HEK293 (cell line): ENCODE results near the gene ARHGAP24.

Experiments used
- CTCF ChIA-PET: fragments of 350-600 bp; formaldehyde crosslinking; extraction: SDS; loops from one replicate; lab custom pipeline; 2021; ENCODE audit warnings: antibody characterized with exemption; lab: Yijun Ruan, JAX
- POLR2A ChIA-PET: fragments of 300-600 bp; formaldehyde crosslinking; extraction: SDS; loops from one replicate; lab custom pipeline; 2020; ENCODE audit warnings: antibody characterized with exemption, inconsistent platforms; lab: Yijun Ruan, JAX
- H3K27ac ChIP-seq: fragments of 200-500 bp; sonication (Bioruptor generic); 2 replicates; pipeline ENCODE4 v1.5.1; 2014; ENCODE audit warnings: low read depth, low read length, control low read depth, inconsistent platforms; ENCODE audit errors: extremely low read depth
- H3K36me3 ChIP-seq, 2 experiments: fragments of 200-500 bp in 1 of 2; sonication (Bioruptor generic) in 1 of 2; 1 replicate in 1 of 2; 2 replicates in 1 of 2; pipeline ENCODE4 v1.5.1; 2014 to 2017; ENCODE audit warnings: inconsistent platforms in 2 of 2, low read length in 2 of 2; ENCODE audit not compliant: control insufficient read depth in 2 of 2, insufficient read depth in 1 of 2
- H3K4me1 ChIP-seq: fragments of 200-500 bp; sonication (Bioruptor generic); 2 replicates; pipeline ENCODE4 v1.5.1; 2014; ENCODE audit warnings: mild to moderate bottlenecking, low read length, inconsistent platforms; ENCODE audit not compliant: control insufficient read depth, insufficient read depth
- H3K4me3 ChIP-seq: 2 replicates; pipeline ENCODE4 v1.5.1; 2011; ENCODE audit warnings: low read depth, mild to moderate bottlenecking, control low read depth, low read length, moderate library complexity
- H3K9me3 ChIP-seq: fragments of 200-500 bp; sonication (Bioruptor generic); 2 replicates; pipeline ENCODE4 v1.5.1; 2014; ENCODE audit warnings: low read depth, low read length, inconsistent platforms; ENCODE audit not compliant: control insufficient read depth, insufficient read depth
- EGR2 ChIP-seq: fragments of 450-650 bp; formaldehyde crosslinking; IDR thresholded peaks from 2 replicates; pipeline ENCODE4 v1.5.1; 2016; ENCODE audit warnings: low read depth, missing biosample characterization, missing genetic modification characterization
- KLF8 ChIP-seq: fragments of 450-650 bp; formaldehyde crosslinking; IDR thresholded peaks from 2 replicates; pipeline ENCODE4 v1.5.1; 2016; ENCODE audit warnings: missing biosample characterization, missing genetic modification characterization
- MZF1 ChIP-seq: fragments of 450-650 bp; formaldehyde crosslinking; IDR thresholded peaks from 2 replicates; pipeline ENCODE4 v1.5.1; 2017; ENCODE audit warnings: missing biosample characterization, missing genetic modification characterization, borderline replicate concordance
- PATZ1 ChIP-seq: fragments of 450-650 bp; formaldehyde crosslinking; IDR thresholded peaks from 2 replicates; pipeline ENCODE4 v1.5.1; 2016; ENCODE audit warnings: missing biosample characterization, missing genetic modification characterization
- RBAK ChIP-seq: fragments of 450-650 bp; formaldehyde crosslinking; IDR thresholded peaks from 2 replicates; pipeline ENCODE4 v1.5.1; 2016; ENCODE audit warnings: missing biosample characterization, missing genetic modification characterization
- SP7 ChIP-seq: fragments of 450-650 bp; formaldehyde crosslinking; IDR thresholded peaks from 2 replicates; pipeline ENCODE4 v1.5.1; 2016; ENCODE audit warnings: missing biosample characterization, missing genetic modification characterization
- ZBTB17 ChIP-seq: fragments of 450-650 bp; formaldehyde crosslinking; IDR thresholded peaks from 2 replicates; pipeline ENCODE4 v1.5.1; 2016; ENCODE audit warnings: missing biosample characterization, missing genetic modification characterization
- ZBTB48 ChIP-seq: fragments of 450-650 bp; formaldehyde crosslinking; IDR thresholded peaks from 2 replicates; pipeline ENCODE4 v1.5.1; 2016; ENCODE audit warnings: missing biosample characterization, missing genetic modification characterization
- ZFP41 ChIP-seq: fragments of 450-650 bp; formaldehyde crosslinking; IDR thresholded peaks from 2 replicates; pipeline ENCODE4 v1.5.1; 2016; ENCODE audit warnings: missing biosample characterization, missing genetic modification characterization, borderline replicate concordance
- ZNF132 ChIP-seq: fragments of 450-650 bp; formaldehyde crosslinking; IDR thresholded peaks from 2 replicates; pipeline ENCODE4 v1.5.1; 2017; ENCODE audit warnings: missing biosample characterization, missing genetic modification characterization, borderline replicate concordance
- ZNF2 ChIP-seq: fragments of 450-650 bp; formaldehyde crosslinking; IDR thresholded peaks from 2 replicates; pipeline ENCODE4 v1.5.1; 2016; ENCODE audit warnings: missing biosample characterization, missing genetic modification characterization
- ZNF221 ChIP-seq: fragments of 450-650 bp; formaldehyde crosslinking; IDR thresholded peaks from 2 replicates; pipeline ENCODE4 v1.5.1; 2017; ENCODE audit warnings: missing biosample characterization, missing genetic modification characterization, borderline replicate concordance
- ZNF366 ChIP-seq: fragments of 450-650 bp; formaldehyde crosslinking; conservative IDR thresholded peaks from 2 replicates; pipeline ENCODE4 v1.5.1; 2016; ENCODE audit warnings: missing biosample characterization, missing genetic modification characterization
- ZNF513 ChIP-seq: fragments of 450-650 bp; IDR thresholded peaks from 2 replicates; pipeline ENCODE4 v1.5.1; 2018; ENCODE audit warnings: missing biosample characterization, missing genetic modification characterization
- ZNF530 ChIP-seq: fragments of 450-650 bp; formaldehyde crosslinking; IDR thresholded peaks from 2 replicates; pipeline ENCODE4 v1.5.1; 2016; ENCODE audit warnings: low read depth, missing biosample characterization, missing genetic modification characterization
- ZNF585B ChIP-seq: fragments of 450-650 bp; formaldehyde crosslinking; IDR thresholded peaks from 2 replicates; pipeline ENCODE4 v1.5.1; 2016; ENCODE audit warnings: missing biosample characterization, missing genetic modification characterization
- ZNF600 ChIP-seq: fragments of 450-650 bp; formaldehyde crosslinking; IDR thresholded peaks from 2 replicates; pipeline ENCODE4 v1.5.1; 2016; ENCODE audit warnings: missing biosample characterization, missing genetic modification characterization
- ZNF645 ChIP-seq: fragments of 450-650 bp; formaldehyde crosslinking; IDR thresholded peaks from 2 replicates; pipeline ENCODE4; 2016; ENCODE audit warnings: missing biosample characterization, missing genetic modification characterization
- TF ChIP-seq, protein P1 (sequence below): fragments of 450-650 bp; IDR thresholded peaks from 2 replicates; pipeline ENCODE4 v1.5.1; 2018; ENCODE audit warnings: missing biosample characterization, mild to moderate bottlenecking, missing genetic modification characterization
- TF ChIP-seq, protein P2 (sequence below): fragments of 450-650 bp; formaldehyde crosslinking; IDR thresholded peaks from 2 replicates; pipeline ENCODE4 v1.5.1; 2016; ENCODE audit warnings: missing biosample characterization, missing genetic modification characterization, low read depth

The ARHGAP24 gene

DNA sequence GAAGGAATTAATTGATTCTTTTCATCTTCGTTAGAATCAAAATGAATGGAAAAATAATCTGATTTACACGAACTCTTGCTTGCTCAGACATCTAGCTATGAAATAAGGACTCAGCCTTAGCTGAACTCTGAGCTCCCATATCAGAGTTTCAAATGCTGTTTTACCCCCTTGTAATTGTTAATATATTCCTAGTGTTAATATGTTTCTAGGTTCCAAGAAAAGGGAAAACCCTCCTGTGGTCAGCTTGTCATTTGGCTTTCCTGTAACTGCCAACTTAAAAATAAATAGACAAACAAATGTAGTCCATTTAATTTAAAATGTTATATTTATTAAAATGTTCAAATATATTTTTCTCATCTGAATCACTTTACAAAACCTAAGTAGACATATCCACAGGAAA, 432.1 kb downstream of the ARHGAP24 start:
- no peak overlapping the region for H3K4me3 ChIP-seq
- no peaks in the 10 kb centered on the region for H3K9me3 ChIP-seq
- ChIA-PET CTCF (interaction anchor here (0.6 to 0.7 kb wide), 2 partner anchors 9 to 71 kb away, joined by 3 read pairs; no protein-coding TSS in a partner anchor), POLR2A (no interaction called here)
- no peaks in the 10 kb centered on the region for H3K4me1 ChIP-seq
- no peak for TF ChIP-seq EGR2 (tag by site-specific recombination)
- no peak for TF ChIP-seq ZBTB17 (tag by site-specific recombination)
- TF ChIP-seq ZFP41 (tag by site-specific recombination) = no peak
- TF ChIP-seq ZNF645 (tag by site-specific recombination) = no peak
- TF ChIP-seq, protein P1, sequence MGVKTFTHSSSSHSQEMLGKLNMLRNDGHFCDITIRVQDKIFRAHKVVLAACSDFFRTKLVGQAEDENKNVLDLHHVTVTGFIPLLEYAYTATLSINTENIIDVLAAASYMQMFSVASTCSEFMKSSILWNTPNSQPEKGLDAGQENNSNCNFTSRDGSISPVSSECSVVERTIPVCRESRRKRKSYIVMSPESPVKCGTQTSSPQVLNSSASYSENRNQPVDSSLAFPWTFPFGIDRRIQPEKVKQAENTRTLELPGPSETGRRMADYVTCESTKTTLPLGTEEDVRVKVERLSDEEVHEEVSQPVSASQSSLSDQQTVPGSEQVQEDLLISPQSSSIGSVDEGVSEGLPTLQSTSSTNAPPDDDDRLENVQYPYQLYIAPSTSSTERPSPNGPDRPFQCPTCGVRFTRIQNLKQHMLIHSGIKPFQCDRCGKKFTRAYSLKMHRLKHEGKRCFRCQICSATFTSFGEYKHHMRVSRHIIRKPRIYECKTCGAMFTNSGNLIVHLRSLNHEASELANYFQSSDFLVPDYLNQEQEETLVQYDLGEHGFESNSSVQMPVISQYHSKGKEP = no peak
- TF ChIP-seq SP7 (tag by site-specific recombination) = no peak
- no peak for TF ChIP-seq ZNF530
- no peak for TF ChIP-seq ZNF366 (tag by site-specific recombination)
- no peak for TF ChIP-seq ZNF600 (tag by site-specific recombination)
- no peak for TF ChIP-seq RBAK
- TF ChIP-seq ZNF221 = no peak
- no peak for TF ChIP-seq KLF8 (tag by site-specific recombination)
- TF ChIP-seq PATZ1 = no peak
- TF ChIP-seq MZF1 (tag by site-specific recombination) = no peak
- no peak for TF ChIP-seq ZNF132 (tag by site-specific recombination)
- TF ChIP-seq, protein P2, sequence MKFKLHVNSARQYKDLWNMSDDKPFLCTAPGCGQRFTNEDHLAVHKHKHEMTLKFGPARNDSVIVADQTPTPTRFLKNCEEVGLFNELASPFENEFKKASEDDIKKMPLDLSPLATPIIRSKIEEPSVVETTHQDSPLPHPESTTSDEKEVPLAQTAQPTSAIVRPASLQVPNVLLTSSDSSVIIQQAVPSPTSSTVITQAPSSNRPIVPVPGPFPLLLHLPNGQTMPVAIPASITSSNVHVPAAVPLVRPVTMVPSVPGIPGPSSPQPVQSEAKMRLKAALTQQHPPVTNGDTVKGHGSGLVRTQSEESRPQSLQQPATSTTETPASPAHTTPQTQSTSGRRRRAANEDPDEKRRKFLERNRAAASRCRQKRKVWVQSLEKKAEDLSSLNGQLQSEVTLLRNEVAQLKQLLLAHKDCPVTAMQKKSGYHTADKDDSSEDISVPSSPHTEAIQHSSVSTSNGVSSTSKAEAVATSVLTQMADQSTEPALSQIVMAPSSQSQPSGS = no peak
- TF ChIP-seq ZNF585B (tag by site-specific recombination) = no peak
- TF ChIP-seq ZNF2 (tag by site-specific recombination) = no peak
- no peak for TF ChIP-seq ZNF513
- no peak for TF ChIP-seq ZBTB48 (tag by site-specific recombination)
- H3K36me3 ChIP-seq = no peaks in the 10 kb centered on the region
- H3K27ac ChIP-seq = no peak overlapping the region
